ENCODE data around the gene STK32C. TPM values are rescaled to one million over a fixed set of nuclear protein-coding genes. Genes with fewer than 3 reads are reported as not detected.
A peak's percentile ranks its signal among the peaks of the same experiment; 100 is the strongest.

Gene STK32C
- total and polyA plus RNA-seq, 10 donors, result 9.6 to 27.8 (median 15.7) TPM

- intact Hi-C loops (cut with DNase I; ENCODE audit: low total_unique reads), result no loop called here
These were observed 2.0 kb downstream of the STK32C start for GRCh38 chr10:132305654-132306342.

DNA sequence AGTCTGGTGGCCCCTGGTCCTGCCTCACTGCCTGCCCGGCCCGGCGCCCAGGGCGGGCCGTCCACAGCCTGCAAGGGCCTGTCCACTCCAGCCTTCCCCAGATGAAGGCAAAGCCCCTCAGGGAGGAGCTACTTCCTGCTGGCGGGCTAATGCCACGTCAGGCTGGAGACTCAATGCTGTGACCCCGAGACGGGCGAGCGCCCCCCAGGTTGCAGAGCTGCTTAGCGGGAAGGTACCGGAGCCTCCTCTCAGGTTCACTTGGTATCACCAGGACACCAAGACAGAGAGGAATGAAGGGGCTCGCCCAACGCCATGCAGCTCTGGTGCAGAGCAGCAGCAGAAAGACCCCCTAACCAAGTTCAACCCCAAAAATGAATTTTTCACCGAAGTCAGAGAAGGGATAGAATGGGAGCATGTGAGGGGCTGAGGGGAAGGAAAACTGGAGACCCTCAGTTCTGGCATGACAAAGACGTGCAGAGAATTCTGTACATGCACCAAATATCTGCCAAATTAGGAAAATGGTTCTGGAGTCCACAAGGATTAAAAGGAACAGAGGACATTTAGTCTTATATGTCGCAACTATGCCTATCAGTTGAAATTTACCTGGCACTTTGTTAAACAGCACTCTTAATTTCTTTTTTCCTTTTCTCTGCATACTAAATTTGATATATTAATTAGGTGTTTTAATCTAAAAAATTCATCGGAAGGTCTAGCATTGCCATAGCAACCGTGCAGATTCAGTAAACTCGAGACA lies 2.8 kb downstream of the STK32C start:
- peak; percentile 72 for DNase-seq
- no peak for TF ChIP-seq POLR2AphosphoS5 (IDR thresholded peaks at IDR 0.05)
- TF ChIP-seq POLR2A (IDR thresholded peaks at IDR 0.05), result no peak
- TF ChIP-seq, protein P1, sequence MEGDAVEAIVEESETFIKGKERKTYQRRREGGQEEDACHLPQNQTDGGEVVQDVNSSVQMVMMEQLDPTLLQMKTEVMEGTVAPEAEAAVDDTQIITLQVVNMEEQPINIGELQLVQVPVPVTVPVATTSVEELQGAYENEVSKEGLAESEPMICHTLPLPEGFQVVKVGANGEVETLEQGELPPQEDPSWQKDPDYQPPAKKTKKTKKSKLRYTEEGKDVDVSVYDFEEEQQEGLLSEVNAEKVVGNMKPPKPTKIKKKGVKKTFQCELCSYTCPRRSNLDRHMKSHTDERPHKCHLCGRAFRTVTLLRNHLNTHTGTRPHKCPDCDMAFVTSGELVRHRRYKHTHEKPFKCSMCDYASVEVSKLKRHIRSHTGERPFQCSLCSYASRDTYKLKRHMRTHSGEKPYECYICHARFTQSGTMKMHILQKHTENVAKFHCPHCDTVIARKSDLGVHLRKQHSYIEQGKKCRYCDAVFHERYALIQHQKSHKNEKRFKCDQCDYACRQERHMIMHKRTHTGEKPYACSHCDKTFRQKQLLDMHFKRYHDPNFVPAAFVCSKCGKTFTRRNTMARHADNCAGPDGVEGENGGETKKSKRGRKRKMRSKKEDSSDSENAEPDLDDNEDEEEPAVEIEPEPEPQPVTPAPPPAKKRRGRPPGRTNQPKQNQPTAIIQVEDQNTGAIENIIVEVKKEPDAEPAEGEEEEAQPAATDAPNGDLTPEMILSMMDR (IDR thresholded peaks at IDR 0.05 in 8 of 11, conservative IDR thresholded peaks at IDR 0.05 in 3 of 11), result no peak
- Histone ChIP-seq H3K4me1 (peaks cover 6 to 26% (median 20%) of the 10 kb centered on the region in 6 donors), H3K4me3 (no peak overlapping the region), H3K27ac (no peak overlapping the region), H3K27me3 (replicated peaks in 1 of 7) (peaks cover 0 to 44% (median 0%) of the 10 kb centered on the region in 7 donors), H3K9me3 (no peaks in the 10 kb centered on the region), H3K36me3 (no peaks in the 10 kb centered on the region)
- 92 to 96% (median 93%) methylated on average over 18 to 21 of the region's 21 CpGs for WGBS, 5 donors
- intact Hi-C loops (cut with DNase I; ENCODE audit: low total_unique reads), result no loop called here

More at GRCh38 chr10:132305654-132306342, 2.0 kb downstream of the STK32C start:
- no peaks in the 10 kb centered on the region for H3K9me3 ChIP-seq
- no peak overlapping the region for H3K4me3 ChIP-seq
- H3K27ac ChIP-seq, result no peak overlapping the region
- H3K36me3 ChIP-seq, result no peaks in the 10 kb centered on the region
- H3K4me1 ChIP-seq, result peaks cover 6 to 26% (median 20%) of the 10 kb centered on the region in 6 donors
- H3K27me3 ChIP-seq (replicated peaks in 1 of 7), result peaks cover 0 to 44% (median 0%) of the 10 kb centered on the region in 7 donors
- WGBS, 5 donors, result 90 to 96% (median 94%) methylated on average over 22 of the region's 22 CpGs
- peak; percentile 72 for DNase-seq
- TF ChIP-seq, protein P1 (IDR thresholded peaks at IDR 0.05 in 8 of 11, conservative IDR thresholded peaks at IDR 0.05 in 3 of 11), result no peak
- TF ChIP-seq POLR2AphosphoS5 (IDR thresholded peaks at IDR 0.05) (no peak), POLR2A (IDR thresholded peaks at IDR 0.05) (no peak)

DNA sequence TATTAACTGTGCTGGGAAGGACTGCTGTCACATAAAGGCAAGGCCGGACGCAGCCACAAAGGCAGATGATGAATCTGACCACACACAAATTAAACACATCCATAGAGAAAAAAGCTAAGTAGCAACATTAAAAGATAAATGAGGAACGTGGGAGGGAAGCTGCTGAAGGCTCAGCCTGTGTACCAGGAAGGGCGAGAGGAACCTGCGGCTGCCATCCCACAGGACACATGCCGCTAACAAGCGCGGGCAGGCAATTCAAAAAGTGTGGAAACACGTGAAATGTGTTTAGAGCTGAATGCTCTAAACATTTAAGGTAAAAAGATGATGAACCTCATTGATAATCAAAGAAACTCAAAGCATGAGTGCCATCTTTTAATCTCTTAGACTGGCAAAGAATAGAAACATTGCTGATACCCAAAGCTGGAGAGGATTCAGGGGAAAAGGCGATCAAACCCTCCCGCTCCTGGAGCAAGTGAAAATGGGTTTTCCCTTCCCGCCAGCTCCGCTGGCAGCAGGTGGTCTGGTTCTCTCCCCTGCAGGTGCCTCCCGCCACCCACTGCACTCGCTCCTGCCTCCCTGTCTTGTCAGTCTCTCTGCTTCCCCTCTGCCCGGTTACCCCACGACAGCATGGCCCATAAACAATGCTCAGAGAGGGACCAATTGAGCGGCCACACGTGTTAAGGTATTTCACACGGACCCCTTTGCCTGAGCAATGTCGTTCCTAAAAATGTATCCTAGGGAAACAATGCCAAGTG lies 4.2 kb downstream of the STK32C start:
- DNase-seq, result peak; percentile 65
- no peaks in the 10 kb centered on the region for H3K36me3 ChIP-seq
- H3K9me3 ChIP-seq, result no peaks in the 10 kb centered on the region
- peaks cover 0 to 33% (median 0%) of the 10 kb centered on the region in 7 donors for H3K27me3 ChIP-seq (replicated peaks in 1 of 7)
- TF ChIP-seq POLR2A (IDR thresholded peaks at IDR 0.05) (no peak), POLR2AphosphoS5 (IDR thresholded peaks at IDR 0.05) (no peak)
- TF ChIP-seq, protein P1 (IDR thresholded peaks at IDR 0.05 in 8 of 11, conservative IDR thresholded peaks at IDR 0.05 in 3 of 11), result no peak
- H3K27ac ChIP-seq, result no peak overlapping the region
- intact Hi-C loops (cut with DNase I; ENCODE audit: low total_unique reads), result no loop called here
- no peak overlapping the region for H3K4me3 ChIP-seq
- peaks cover 6 to 18% (median 12%) of the 10 kb centered on the region in 6 donors for H3K4me1 ChIP-seq
- 87 to 93% (median 91%) methylated on average over 21 of the region's 21 CpGs for WGBS, 5 donors

Measured in spleen (tissue), 11 donors.